ENCODE data around the gene PRR14. TPM values are rescaled to one million over a fixed set of nuclear protein-coding genes. Genes with fewer than 3 reads are reported as not detected.
A peak's percentile ranks its signal among the peaks of the same experiment; 100 is the strongest.

PRR14 gene
- total RNA-seq (2022) (39.4 and 41.4 TPM in 2 replicates), Bru-seq, nascent RNA (percentile 58 among the genes with signal in this experiment), BruChase-seq, experiment 1, labeled RNA remaining after a 6-hour chase (percentile 74 among the genes with signal in this experiment), BruChase-seq, experiment 2, labeled RNA remaining after a 2-hour chase (percentile 62 among the genes with signal in this experiment)
- long read RNA-seq, transcript PRR14-202 (12 exons, 2,198 nt), result major isoform, 17 of 49 reads
- long read RNA-seq, partial matches to known transcripts, result 5 of 49 reads
- long read RNA-seq, other reads (novel, unspliced or antisense), result 24 of 49 reads

DNA sequence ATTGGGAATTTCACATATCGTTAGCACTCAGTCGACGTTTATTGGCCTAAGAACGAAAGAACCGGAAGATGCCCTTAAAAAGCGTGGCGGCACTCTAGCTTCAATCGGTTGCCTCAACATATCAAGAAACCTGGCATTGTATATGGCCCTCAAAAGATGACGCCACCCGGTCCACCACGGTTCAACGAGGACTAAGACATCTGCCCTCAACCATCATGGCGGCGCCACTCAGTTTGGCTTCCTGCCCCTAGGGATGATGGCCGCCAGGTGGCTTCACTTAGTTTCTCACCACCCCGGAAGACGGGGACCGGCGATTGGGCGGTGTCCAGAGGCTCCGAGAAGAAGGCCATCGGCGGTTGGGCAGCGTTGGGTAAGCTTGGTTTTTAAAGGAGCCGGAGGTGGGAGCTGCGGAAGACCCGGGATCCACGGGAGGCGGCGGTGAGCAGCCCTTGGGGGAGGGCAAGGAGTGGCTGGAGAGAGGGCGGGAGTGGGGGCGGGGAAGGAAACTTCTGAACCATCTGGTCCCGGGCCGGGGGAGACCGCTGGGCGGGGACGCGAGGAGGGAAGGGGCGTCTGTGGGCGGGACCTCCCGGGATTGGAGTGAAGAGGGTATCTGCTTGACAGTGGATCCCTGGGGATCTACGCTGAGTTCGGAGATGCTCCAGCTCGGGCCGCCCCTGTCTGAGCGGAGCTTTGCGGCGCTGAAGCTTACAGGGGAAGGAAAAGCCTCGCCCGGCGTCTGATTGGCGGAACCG lies at the start of gene PRR14:
PRR14 (plus strand) TSS at position 592 of the 755 bp plus-strand sequence. CDS start 686 bp downstream, outside the sequence.
- H3K4me1 Mint-ChIP-seq (ENCODE audit: insufficient read depth, unreplicated experiment), result peaks cover 12% of the 10 kb centered on the region
- TF ChIP-seq, protein P1, sequence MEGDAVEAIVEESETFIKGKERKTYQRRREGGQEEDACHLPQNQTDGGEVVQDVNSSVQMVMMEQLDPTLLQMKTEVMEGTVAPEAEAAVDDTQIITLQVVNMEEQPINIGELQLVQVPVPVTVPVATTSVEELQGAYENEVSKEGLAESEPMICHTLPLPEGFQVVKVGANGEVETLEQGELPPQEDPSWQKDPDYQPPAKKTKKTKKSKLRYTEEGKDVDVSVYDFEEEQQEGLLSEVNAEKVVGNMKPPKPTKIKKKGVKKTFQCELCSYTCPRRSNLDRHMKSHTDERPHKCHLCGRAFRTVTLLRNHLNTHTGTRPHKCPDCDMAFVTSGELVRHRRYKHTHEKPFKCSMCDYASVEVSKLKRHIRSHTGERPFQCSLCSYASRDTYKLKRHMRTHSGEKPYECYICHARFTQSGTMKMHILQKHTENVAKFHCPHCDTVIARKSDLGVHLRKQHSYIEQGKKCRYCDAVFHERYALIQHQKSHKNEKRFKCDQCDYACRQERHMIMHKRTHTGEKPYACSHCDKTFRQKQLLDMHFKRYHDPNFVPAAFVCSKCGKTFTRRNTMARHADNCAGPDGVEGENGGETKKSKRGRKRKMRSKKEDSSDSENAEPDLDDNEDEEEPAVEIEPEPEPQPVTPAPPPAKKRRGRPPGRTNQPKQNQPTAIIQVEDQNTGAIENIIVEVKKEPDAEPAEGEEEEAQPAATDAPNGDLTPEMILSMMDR (IDR thresholded peaks at IDR 0.05; ENCODE audit: unreplicated experiment), result no peak
- intact Hi-C loops (cut with micrococcal nuclease), result no loop called here
- CTCF ChIA-PET, result interaction anchor here (0.6 to 2.0 kb wide), 10 partner anchors 9 to 423 kb away, joined by 3 to 8 read pairs (median 3); partner anchors contain the start of gene DCTPP1
- POLR2A ChIA-PET, result interaction anchor here (0.7 to 3.1 kb wide), 20 partner anchors 9 to 423 kb away, joined by 3 to 22 read pairs (median 4); partner anchors contain the start of genes DCTPP1, FBRS, SRCAP and TBC1D10B
- peak; percentile 99 for DNase-seq (ENCODE audit: unreplicated experiment)
- peaks cover 39% of the 10 kb centered on the region for H3K36me3 Mint-ChIP-seq (ENCODE audit: insufficient read depth, unreplicated experiment)
- BruUV-seq (replicated peaks), result no TSS peak
- no peaks in the 10 kb centered on the region for H3K9me3 Mint-ChIP-seq (ENCODE audit: unreplicated experiment)
- H3K4me3 Mint-ChIP-seq (ENCODE audit: unreplicated experiment), result peak within 1 kb of the TSS; percentile 98
- H3K27ac Mint-ChIP-seq (ENCODE audit: low read depth, unreplicated experiment), result peak within 1 kb of the TSS; percentile 94
- H3K27me3 Mint-ChIP-seq (ENCODE audit: insufficient read depth, unreplicated experiment), result no peaks in the 10 kb centered on the region

DNA sequence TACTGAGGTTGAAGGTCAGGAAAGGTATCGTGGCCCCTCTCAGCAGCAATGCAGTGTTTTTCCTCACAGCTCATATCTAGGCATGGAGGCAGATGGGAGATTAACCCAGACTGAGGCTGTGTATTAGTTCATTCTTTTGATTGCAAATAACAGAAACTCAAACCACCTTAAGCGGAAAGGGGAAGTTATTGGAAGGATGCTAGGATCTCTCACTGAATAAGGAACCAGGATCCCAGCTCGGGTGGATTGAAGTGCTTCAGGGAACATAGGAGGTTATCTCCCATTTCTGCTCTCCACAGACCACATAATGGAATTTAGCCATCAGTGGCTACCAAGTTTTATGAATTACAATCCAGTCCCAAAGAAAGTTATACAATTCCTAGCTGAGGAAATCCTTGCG lies 48.8 kb upstream of the PRR14 start:
- peak overlapping the region; percentile 23 for H3K27ac Mint-ChIP-seq (ENCODE audit: low read depth, unreplicated experiment)
- POLR2A ChIA-PET, result interaction anchor here (0.7 to 2.5 kb wide), 3 partner anchors 9 to 45 kb away, joined by 3 to 9 read pairs (median 5); partner anchors contain the start of genes ZNF688 and ZNF689
- CTCF ChIA-PET, result interaction anchor here (0.6 to 1.6 kb wide), 3 partner anchors 122 to 192 kb away, joined by 3 to 5 read pairs (median 4); no protein-coding TSS in a partner anchor

DNA sequence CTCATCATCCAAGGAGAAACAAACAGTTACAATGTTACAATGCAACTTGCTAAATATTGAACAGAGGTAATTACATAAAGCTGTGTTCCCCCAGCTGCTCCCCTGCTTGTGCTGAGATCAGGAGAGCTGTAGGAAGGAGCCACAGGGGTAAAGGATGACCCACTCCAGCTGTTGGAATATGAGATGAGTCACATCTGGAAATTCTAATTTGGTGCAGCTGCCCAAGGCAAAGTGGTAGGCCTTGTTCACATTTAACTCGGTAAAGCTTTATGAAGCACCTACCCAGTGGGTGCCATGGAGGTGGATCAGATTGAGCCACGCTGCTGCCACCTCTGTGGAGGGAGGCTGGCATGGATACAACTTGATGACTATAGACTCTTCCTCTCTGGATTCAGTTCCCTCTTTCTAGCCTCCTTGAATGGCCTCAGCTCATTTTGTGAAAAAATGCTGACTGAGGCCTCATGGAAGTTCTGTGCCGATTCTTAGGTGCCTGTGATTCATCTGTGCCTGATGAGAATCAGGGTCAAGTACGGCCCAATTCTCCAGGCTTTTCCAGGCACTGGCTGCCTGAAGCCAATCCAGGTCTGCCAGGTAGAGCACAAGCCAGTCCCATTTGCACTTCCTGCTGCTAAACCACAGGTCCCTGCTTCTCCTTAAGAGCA lies 48.0 kb upstream of the PRR14 start:
- CTCF ChIA-PET, result interaction anchor here (0.6 to 1.9 kb wide), 4 partner anchors 26 to 193 kb away, joined by 3 to 9 read pairs (median 4); no protein-coding TSS in a partner anchor
- Mint-ChIP-seq H3K4me3 (ENCODE audit: unreplicated experiment) (no peak overlapping the region), H3K4me1 (ENCODE audit: insufficient read depth, unreplicated experiment) (no peaks in the 10 kb centered on the region), H3K36me3 (ENCODE audit: insufficient read depth, unreplicated experiment) (peaks cover 53% of the 10 kb centered on the region), H3K9me3 (ENCODE audit: unreplicated experiment) (no peaks in the 10 kb centered on the region), H3K27ac (ENCODE audit: low read depth, unreplicated experiment) (no peak overlapping the region), H3K27me3 (ENCODE audit: insufficient read depth, unreplicated experiment) (no peaks in the 10 kb centered on the region)
- POLR2A ChIA-PET, result interaction anchor here (0.7 to 2.5 kb wide), 4 partner anchors 8 to 48 kb away, joined by 3 to 9 read pairs (median 4); partner anchors contain the start of genes PRR14, ZNF688 and ZNF689
- DNase-seq (ENCODE audit: unreplicated experiment), result no peak
- BruUV-seq (replicated peaks), result no TSS peak
- intact Hi-C loops (cut with micrococcal nuclease), result no loop called here
- TF ChIP-seq, protein P1 (IDR thresholded peaks at IDR 0.05; ENCODE audit: unreplicated experiment), result no peak

More for the DNA sequence above, 48.8 kb upstream of the PRR14 start:
- DNase-seq (ENCODE audit: unreplicated experiment), result no peak
- Mint-ChIP-seq H3K4me3 (ENCODE audit: unreplicated experiment) (no peak overlapping the region), H3K36me3 (ENCODE audit: insufficient read depth, unreplicated experiment) (peaks cover 45% of the 10 kb centered on the region), H3K9me3 (ENCODE audit: unreplicated experiment) (no peaks in the 10 kb centered on the region), H3K27me3 (ENCODE audit: insufficient read depth, unreplicated experiment) (no peaks in the 10 kb centered on the region), H3K4me1 (ENCODE audit: insufficient read depth, unreplicated experiment) (no peaks in the 10 kb centered on the region)
- intact Hi-C loops (cut with micrococcal nuclease), result no loop called here
- BruUV-seq (replicated peaks), result no TSS peak
- TF ChIP-seq, protein P1 (IDR thresholded peaks at IDR 0.05; ENCODE audit: unreplicated experiment), result no peak
